Measurements from ENCODE around the gene NISCH. TPM values are rescaled to one million over a fixed set of nuclear protein-coding genes. Genes with fewer than 3 reads are reported as not detected.

The NISCH gene
- total and polyA plus RNA-seq, 2 of the 8 experiments (the other 6 are each of a cell fraction or from before 2014, with no cell fraction given), result 71.2 to 71.9 TPM

GRCh38 chr3:52446042-52446441 is 9.4 kb upstream of the NISCH start (continued):
- TF ChIP-seq CTCF (IDR thresholded peaks at IDR 0.05; ENCODE audit: control extremely low read depth in 1 of 3, insufficient read depth in 1 of 3, low read depth in 1 of 3, low read length in 3 of 3), result no peak

Data from H1 (cell line).